Activated B cell treated with CpG ODN at 0.5 μM for 24 hours (primary cell): ENCODE data around the gene TMIGD3. TPM values are rescaled to one million over a fixed set of nuclear protein-coding genes. Genes with fewer than 3 reads are reported as not detected.

Experiments used
- ATAC-seq: fragments of 200-7000 bp; cut with Tn5 transposase; one replicate; pipeline ENCODE4 v1.10.0; 2021; ENCODE audit warnings: low read depth, mild to moderate bottlenecking, moderate library complexity
- CTCF ChIA-PET: fragments of 350-600 bp; sonication (Branson Sonifier 250); formaldehyde crosslinking; loops from one replicate; lab custom pipeline; 2021; ENCODE audit warnings: antibody characterized with exemption; lab: Charles Lee
- POLR2A ChIA-PET: fragments of 350-600 bp; sonication (Branson Sonifier 250); formaldehyde crosslinking; loops from one replicate; lab custom pipeline; 2021; ENCODE audit warnings: antibody characterized with exemption; lab: Charles Lee
- DNase-seq: peaks from one replicate; pipeline ENCODE4 v3.0.0; 2022
- H3K27ac Mint-ChIP-seq: one replicate; pipeline ENCODE4 v1.8.0; 2020; ENCODE audit warnings: mixed read lengths
- H3K27me3 Mint-ChIP-seq: one replicate; pipeline ENCODE4 v1.8.0; 2021; ENCODE audit warnings: mixed read lengths
- H3K36me3 Mint-ChIP-seq: one replicate; pipeline ENCODE4 v1.8.0; 2021; ENCODE audit warnings: low read depth, mixed read lengths
- H3K4me1 Mint-ChIP-seq: one replicate; pipeline ENCODE4 v1.8.0; 2021; ENCODE audit warnings: mixed read lengths
- H3K4me3 Mint-ChIP-seq: one replicate; pipeline ENCODE4 v1.8.0; 2020; ENCODE audit warnings: mild to moderate bottlenecking, mixed read lengths
- H3K9me3 Mint-ChIP-seq: one replicate; pipeline ENCODE4 v1.8.0; 2020; ENCODE audit warnings: mixed read lengths
- CTCF ChIP-seq: fragments of 200-600 bp; IDR thresholded peaks from one replicate; pipeline ENCODE4 v1.8.0; 2022; ENCODE audit warnings: antibody characterized with exemption, mild to moderate bottlenecking
- intact Hi-C: fragments of 100-400 bp; cut with micrococcal nuclease; formaldehyde crosslinking; loops from one replicate; pipeline ENCODE4 v1.15.1; 2024
- total RNA-seq: library from RNA; stranded (reverse); gene quantifications from 2 replicates; pipeline ENCODE4 v1.2.3, GENCODE V29; 2022

TMIGD3 gene
- total RNA-seq, 1 donor from 2014 or later = not detected

GRCh38 chr1:111515291-111516004 lies 12.0 kb upstream of the TMIGD3 start:
- H3K36me3 Mint-ChIP-seq = no peaks in the 10 kb centered on the region
- no peaks in the 10 kb centered on the region for H3K9me3 Mint-ChIP-seq
- peaks cover 41% of the 10 kb centered on the region for H3K4me1 Mint-ChIP-seq
- ATAC-seq (peak; percentile 54), DNase-seq (peak; percentile 39)
- H3K27me3 Mint-ChIP-seq = no peaks in the 10 kb centered on the region
- ChIA-PET POLR2A (interaction anchor here (0.6 to 2.7 kb wide), 8 partner anchors 7 to 101 kb away, joined by 3 to 24 read pairs (median 4); partner anchors contain the start of gene C1orf162), CTCF (interaction anchor here (0.6 to 3.2 kb wide), 4 partner anchors 7 to 232 kb away, joined by 3 to 21 read pairs (median 4); no protein-coding TSS in a partner anchor)
- H3K4me3 Mint-ChIP-seq = peak overlapping the region; percentile 87
- TF ChIP-seq CTCF = no peak
- intact Hi-C loops = loop anchor here (1.0 to 5.0 kb wide), 2 partner anchors 7 to 37 kb away; no protein-coding TSS in a partner anchor
- peak overlapping the region; percentile 87 for H3K27ac Mint-ChIP-seq

- Mint-ChIP-seq H3K4me1 (peaks cover 46% of the 10 kb centered on the region), H3K27me3 (no peaks in the 10 kb centered on the region), H3K36me3 (no peaks in the 10 kb centered on the region), H3K9me3 (no peaks in the 10 kb centered on the region), H3K27ac (peak overlapping the region; percentile 20), H3K4me3 (no peak overlapping the region)
- TF ChIP-seq CTCF = no peak
- no peak for DNase-seq
- CTCF ChIA-PET = no interaction called here
- POLR2A ChIA-PET = interaction anchor here (0.6 kb wide), 2 partner anchors 65 to 609 kb away, joined by 3 to 11 read pairs; partner anchors contain the start of gene WDR77
- no peak for ATAC-seq
- intact Hi-C loops = no loop called here
These were observed 10.1 kb upstream of the TMIGD3 start for GRCh38 chr1:111513410-111514020.

GRCh38 chr1:111512931-111513330 lies 9.5 kb upstream of the TMIGD3 start:
- Mint-ChIP-seq H3K9me3 (no peaks in the 10 kb centered on the region), H3K4me3 (no peak overlapping the region), H3K27ac (peak overlapping the region; percentile 41), H3K36me3 (no peaks in the 10 kb centered on the region), H3K4me1 (peaks cover 52% of the 10 kb centered on the region), H3K27me3 (no peaks in the 10 kb centered on the region)
- ATAC-seq (no peak), DNase-seq (no peak)
- intact Hi-C loops = no loop called here
- TF ChIP-seq CTCF = no peak
- CTCF ChIA-PET = no interaction called here
- POLR2A ChIA-PET = interaction anchor here (0.6 kb wide), 1 partner anchor 64 kb away, joined by 3 read pairs; the partner anchor contains the start of gene WDR77

- ChIA-PET POLR2A (no interaction called here), CTCF (no interaction called here)
- Mint-ChIP-seq H3K27me3 (no peaks in the 10 kb centered on the region), H3K9me3 (no peaks in the 10 kb centered on the region), H3K4me1 (peaks cover 52% of the 10 kb centered on the region), H3K36me3 (no peaks in the 10 kb centered on the region), H3K27ac (peak overlapping the region; percentile 41), H3K4me3 (no peak overlapping the region)
- intact Hi-C loops = no loop called here
- ATAC-seq (no peak), DNase-seq (no peak)
- no peak for TF ChIP-seq CTCF
These were observed 8.9 kb upstream of the TMIGD3 start for GRCh38 chr1:111512132-111512889.

- H3K4me1 Mint-ChIP-seq = peaks cover 47% of the 10 kb centered on the region
- no peak overlapping the region for H3K4me3 Mint-ChIP-seq
- no peaks in the 10 kb centered on the region for H3K27me3 Mint-ChIP-seq
- no peaks in the 10 kb centered on the region for H3K9me3 Mint-ChIP-seq
- DNase-seq (no peak), ATAC-seq (no peak)
- no peak overlapping the region for H3K27ac Mint-ChIP-seq
- intact Hi-C loops = no loop called here
- no peaks in the 10 kb centered on the region for H3K36me3 Mint-ChIP-seq
- POLR2A ChIA-PET = no interaction called here
- TF ChIP-seq CTCF = no peak
- CTCF ChIA-PET = no interaction called here
These were observed 7.9 kb upstream of the TMIGD3 start for GRCh38 chr1:111511370-111511769.
